SJCRH30 (cell line): ENCODE results near the gene OCA2. TPM values are rescaled to one million over a fixed set of nuclear protein-coding genes. Genes with fewer than 3 reads are reported as not detected.
"Not testable (repeated sequence)": the region's sequence is repeated elsewhere in the genome, so short reads cannot be mapped to it uniquely, and the experiment has no call there.

Experiments used
- DNase-seq, 2 experiments: peaks; one replicate each; pipeline ENCODE4 v3.0.0-alpha.2; 2015 to 2020
- H3K27ac ChIP-seq: fragments of 250-450 bp; sonication (Bioruptor Pico); 2 replicates; pipeline ENCODE4 v1.5.1; 2020; ENCODE audit warnings: mild to moderate bottlenecking, moderate library complexity
- H3K27me3 ChIP-seq: fragments of 250-450 bp; sonication (Bioruptor Pico); 2 replicates; pipeline ENCODE4 v1.5.1; 2020; ENCODE audit warnings: mild to moderate bottlenecking, moderate library complexity
- H3K36me3 ChIP-seq: fragments of 250-450 bp; sonication (Bioruptor Pico); 2 replicates; pipeline ENCODE4 v1.5.1; 2020; ENCODE audit warnings: mild to moderate bottlenecking, moderate library complexity
- H3K4me1 ChIP-seq: fragments of 250-450 bp; sonication (Bioruptor Pico); 2 replicates; pipeline ENCODE4 v1.5.1; 2020; ENCODE audit warnings: mild to moderate bottlenecking, moderate library complexity
- H3K4me3 ChIP-seq: fragments of 250-450 bp; sonication (Bioruptor Pico); 2 replicates; pipeline ENCODE4 v1.5.1; 2020; ENCODE audit warnings: mild to moderate bottlenecking, moderate library complexity
- H3K9me3 ChIP-seq: fragments of 250-450 bp; sonication (Bioruptor Pico); replicated peaks from 2 replicates; pipeline ENCODE4 v1.5.1; 2020; ENCODE audit warnings: mild to moderate bottlenecking, moderate library complexity
- total RNA-seq: library from RNA; depleted of rRNA; stranded (reverse); fragments of >200 nt; shearing (Covaris generic); gene quantifications from 2 replicates; pipeline ENCODE4 v1.2.3, GENCODE V29; 2014; rRNA removed

Gene OCA2
- total RNA-seq, 1 experiment from 2014 or later: not detected

GRCh38 chr15:27722102-27722501, 377.0 kb downstream of the OCA2 start:
- H3K4me1 ChIP-seq: no peaks in the 10 kb centered on the region
- no peaks in the 10 kb centered on the region for H3K9me3 ChIP-seq
- DNase-seq: no peak
- H3K36me3 ChIP-seq: no peaks in the 10 kb centered on the region
- no peak overlapping the region for H3K27ac ChIP-seq
- H3K4me3 ChIP-seq: no peak overlapping the region
- no peaks in the 10 kb centered on the region for H3K27me3 ChIP-seq

- Histone ChIP-seq H3K4me1 (no peaks in the 10 kb centered on the region), H3K27ac (no peak overlapping the region), H3K9me3 (no peaks in the 10 kb centered on the region), H3K4me3 (no peak overlapping the region), H3K27me3 (no peaks in the 10 kb centered on the region), H3K36me3 (no peaks in the 10 kb centered on the region)
- no peak for DNase-seq
Observed at GRCh38 chr15:27714675-27715074, 384.4 kb downstream of the OCA2 start.

GRCh38 chr15:27713850-27714249, 385.3 kb downstream of the OCA2 start:
- not testable (repeated sequence) for H3K4me1 ChIP-seq, DNase-seq, H3K27ac ChIP-seq, H3K36me3 ChIP-seq, H3K9me3 ChIP-seq, H3K4me3 ChIP-seq, H3K27me3 ChIP-seq

GRCh38 chr15:27707257-27707656, 391.9 kb downstream of the OCA2 start:
- H3K9me3 ChIP-seq: no peaks in the 10 kb centered on the region
- H3K27me3 ChIP-seq: no peaks in the 10 kb centered on the region
- DNase-seq: peak in 1 of 2 experiments; percentile 16
- no peaks in the 10 kb centered on the region for H3K4me1 ChIP-seq
- no peak overlapping the region for H3K27ac ChIP-seq
- no peak overlapping the region for H3K4me3 ChIP-seq
- H3K36me3 ChIP-seq: no peaks in the 10 kb centered on the region

- no peaks in the 10 kb centered on the region for H3K27me3 ChIP-seq
- H3K27ac ChIP-seq: no peak overlapping the region
- no peak for DNase-seq
- no peak overlapping the region for H3K4me3 ChIP-seq
- no peaks in the 10 kb centered on the region for H3K4me1 ChIP-seq
- no peaks in the 10 kb centered on the region for H3K36me3 ChIP-seq
- no peaks in the 10 kb centered on the region for H3K9me3 ChIP-seq
Observed at GRCh38 chr15:27706300-27706699, 392.8 kb downstream of the OCA2 start.

- Histone ChIP-seq H3K36me3 (no peaks in the 10 kb centered on the region), H3K27me3 (no peaks in the 10 kb centered on the region), H3K27ac (no peak overlapping the region), H3K9me3 (no peaks in the 10 kb centered on the region), H3K4me1 (no peaks in the 10 kb centered on the region), H3K4me3 (no peak overlapping the region)
- DNase-seq: peak in 1 of 2 experiments; percentile 8
Observed at GRCh38 chr15:27705056-27705455, 394.1 kb downstream of the OCA2 start.

Other genes starting within 250 kb of the OCA2 start
- 41.2 and 44.5 TPM in 2 replicates for gene HERC2, start 222.9 kb upstream of the OCA2 start, total RNA-seq